Transverse colon (tissue), 4 donors: ENCODE measurements around the gene SLC2A13. TPM values are rescaled to one million over a fixed set of nuclear protein-coding genes. Genes with fewer than 3 reads are reported as not detected.

ENCODE experiments used
- DNase-seq: peaks from one replicate; pipeline ENCODE4 v3.0.0-alpha.2; 2019
- H3K27ac ChIP-seq, 4 donors: fragments of 200-600 bp; sonication (generic); 2 replicates each; pipeline ENCODE4 v1.5.1; 2016 to 2018; ENCODE audit warnings: inconsistent platforms in 4 of 4
- H3K27me3 ChIP-seq: fragments of 200-600 bp; sonication (generic); 2 replicates; pipeline ENCODE4 v1.5.1; 2017; ENCODE audit warnings: inconsistent platforms
- H3K36me3 ChIP-seq, 4 donors: fragments of 200-600 bp; sonication (generic); 2 replicates each; pipeline ENCODE4 v1.5.1; 2017 to 2019; ENCODE audit warnings: inconsistent platforms in 4 of 4
- H3K4me1 ChIP-seq, 4 donors: fragments of 200-600 bp; sonication (generic); 2 replicates each; pipeline ENCODE4 v1.5.1; 2017 to 2020; ENCODE audit warnings: inconsistent platforms in 4 of 4
- H3K4me3 ChIP-seq, 4 donors: fragments of 200-600 bp; sonication (generic); 1 replicate in 1 of 4; 2 replicates in 3 of 4; pipeline versions ENCODE4 v1.5.1 to v1.6.1; 2017 to 2019; ENCODE audit warnings: inconsistent platforms in 4 of 4
- H3K9me3 ChIP-seq, 2 donors: fragments of 200-600 bp; sonication (generic); 2 replicates each; pipeline ENCODE4 v1.5.1; 2017 to 2019; ENCODE audit warnings: inconsistent platforms in 2 of 2
- EP300 ChIP-seq: sonication (generic); formaldehyde crosslinking; IDR thresholded peaks from one replicate; pipeline ENCODE4 v1.6.1; 2017; ENCODE audit warnings: antibody characterized with exemption, low read depth
- POLR2A ChIP-seq: fragments of 450-650 bp; IDR thresholded peaks from one replicate; pipeline ENCODE4 v1.6.1; 2016; ENCODE audit warnings: antibody characterized with exemption, mild to moderate bottlenecking, moderate library complexity
- POLR2AphosphoS5 ChIP-seq, 3 donors: sonication (generic); formaldehyde crosslinking; IDR thresholded peaks; one replicate each; pipeline ENCODE4 v1.6.1; 2016; ENCODE audit warnings: antibody characterized with exemption in 3 of 3
- WGBS, 2 donors: methylation state at CpG; one replicate each; pipeline ENCODE4 v1.1.5; 2018; ENCODE audit warnings: low coverage in 1 of 2; 5-methylcytosine and 5-hydroxymethylcytosine counted together
- in situ Hi-C, 4 donors: fragments of 200-750 bp; cut with MboI; loops; one replicate each; pipeline versions ENCODE4 v1.15.0 to v1.15.1; 2017; ENCODE audit warnings: low sequenced_read_pairs in 3 of 4, low pct_ligation_motif_present in 1 of 4, low pct_unique_long_range_greater_than_20kb in 1 of 4
- intact Hi-C: fragments of 100-400 bp; cut with DNase I; formaldehyde crosslinking; loops from one replicate; pipeline ENCODE4 v1.15.1; 2023; ENCODE audit warnings: low total_unique reads
- total RNA-seq, 4 donors: library from RNA; depleted of rRNA; stranded (reverse); fragments of >200 nt; gene quantifications; one replicate each; pipeline ENCODE4 v1.1.0, GENCODE V29; 2016
- TF ChIP-seq, protein P1 (sequence below), 5 experiments: fragments of 200-600 bp in 3 of 5; fragments of 450-650 bp in 2 of 5; sonication (generic) in 3 of 5; IDR thresholded peaks; 1 replicate in 2 of 5; 2 replicates in 3 of 5; pipeline ENCODE4 v1.5.1; 2016 to 2017; ENCODE audit warnings: antibody characterized with exemption in 5 of 5, inconsistent platforms in 3 of 5, mild to moderate bottlenecking in 2 of 5, moderate library complexity in 1 of 5

Gene SLC2A13
- total RNA-seq, 4 donors from 2014 or later = 31.8 to 70.7 (median 46.8) TPM

GRCh38 chr12:39874785-39875184, 231.1 kb downstream of the SLC2A13 start:
- WGBS, 2 donors = 79 to 96% methylated on average over 2 of the region's 2 CpGs
- intact Hi-C loops (no loop called here), in situ Hi-C loops (no loop called here)
- H3K4me1 ChIP-seq = no peaks in the 10 kb centered on the region
- H3K27ac ChIP-seq = no peak overlapping the region
- no peak for TF ChIP-seq EP300
- TF ChIP-seq POLR2AphosphoS5 (IDR thresholded peaks at IDR 0.05) = no peak
- TF ChIP-seq, protein P1, sequence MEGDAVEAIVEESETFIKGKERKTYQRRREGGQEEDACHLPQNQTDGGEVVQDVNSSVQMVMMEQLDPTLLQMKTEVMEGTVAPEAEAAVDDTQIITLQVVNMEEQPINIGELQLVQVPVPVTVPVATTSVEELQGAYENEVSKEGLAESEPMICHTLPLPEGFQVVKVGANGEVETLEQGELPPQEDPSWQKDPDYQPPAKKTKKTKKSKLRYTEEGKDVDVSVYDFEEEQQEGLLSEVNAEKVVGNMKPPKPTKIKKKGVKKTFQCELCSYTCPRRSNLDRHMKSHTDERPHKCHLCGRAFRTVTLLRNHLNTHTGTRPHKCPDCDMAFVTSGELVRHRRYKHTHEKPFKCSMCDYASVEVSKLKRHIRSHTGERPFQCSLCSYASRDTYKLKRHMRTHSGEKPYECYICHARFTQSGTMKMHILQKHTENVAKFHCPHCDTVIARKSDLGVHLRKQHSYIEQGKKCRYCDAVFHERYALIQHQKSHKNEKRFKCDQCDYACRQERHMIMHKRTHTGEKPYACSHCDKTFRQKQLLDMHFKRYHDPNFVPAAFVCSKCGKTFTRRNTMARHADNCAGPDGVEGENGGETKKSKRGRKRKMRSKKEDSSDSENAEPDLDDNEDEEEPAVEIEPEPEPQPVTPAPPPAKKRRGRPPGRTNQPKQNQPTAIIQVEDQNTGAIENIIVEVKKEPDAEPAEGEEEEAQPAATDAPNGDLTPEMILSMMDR (IDR thresholded peaks at IDR 0.05) = no peak
- no peak for TF ChIP-seq POLR2A
- DNase-seq = no peak
- no peaks in the 10 kb centered on the region for H3K36me3 ChIP-seq
- H3K9me3 ChIP-seq = peaks cover 10 to 11% of the 10 kb centered on the region in 2 donors
- H3K4me3 ChIP-seq = no peak overlapping the region
- H3K27me3 ChIP-seq = no peaks in the 10 kb centered on the region

- WGBS, 2 donors = 71 to 80% methylated on average over 1 of the region's 1 CpG
Measured at GRCh38 chr12:39873065-39873464, 232.8 kb downstream of the SLC2A13 start.

GRCh38 chr12:39872425-39872824, 233.5 kb downstream of the SLC2A13 start:
- DNase-seq = no peak
- in situ Hi-C loops (no loop called here), intact Hi-C loops (no loop called here)
- TF ChIP-seq POLR2A (no peak), EP300 (no peak), POLR2AphosphoS5 (IDR thresholded peaks at IDR 0.05) (no peak)
- TF ChIP-seq, protein P1 (IDR thresholded peaks at IDR 0.05) = no peak
- 52 to 85% methylated on average over 3 of the region's 3 CpGs for WGBS, 2 donors
- Histone ChIP-seq H3K4me1 (no peaks in the 10 kb centered on the region), H3K9me3 (no peaks in the 10 kb centered on the region), H3K27ac (no peak overlapping the region), H3K36me3 (no peaks in the 10 kb centered on the region), H3K27me3 (no peaks in the 10 kb centered on the region), H3K4me3 (no peak overlapping the region)

More at GRCh38 chr12:39873065-39873464, 232.8 kb downstream of the SLC2A13 start:
- TF ChIP-seq, protein P1 (IDR thresholded peaks at IDR 0.05) = no peak
- TF ChIP-seq EP300 = no peak
- Histone ChIP-seq H3K9me3 (no peaks in the 10 kb centered on the region), H3K27ac (no peak overlapping the region), H3K4me3 (no peak overlapping the region), H3K36me3 (no peaks in the 10 kb centered on the region), H3K4me1 (no peaks in the 10 kb centered on the region), H3K27me3 (no peaks in the 10 kb centered on the region)
- intact Hi-C loops = no loop called here
- in situ Hi-C loops = no loop called here
- no peak for DNase-seq

- in situ Hi-C loops (no loop called here), intact Hi-C loops (no loop called here)
- Histone ChIP-seq H3K4me1 (no peaks in the 10 kb centered on the region), H3K9me3 (no peaks in the 10 kb centered on the region), H3K27me3 (no peaks in the 10 kb centered on the region), H3K36me3 (no peaks in the 10 kb centered on the region), H3K27ac (no peak overlapping the region), H3K4me3 (no peak overlapping the region)
- TF ChIP-seq POLR2A = no peak
- TF ChIP-seq POLR2AphosphoS5 (IDR thresholded peaks at IDR 0.05) = no peak
- TF ChIP-seq, protein P1 (IDR thresholded peaks at IDR 0.05) = no peak
- TF ChIP-seq EP300 = no peak
- WGBS, 2 donors = 83 to 92% methylated on average over 1 of the region's 1 CpG
- no peak for DNase-seq
Measured at GRCh38 chr12:39868328-39868725, 237.6 kb downstream of the SLC2A13 start.
